Cardiac muscle cell (in vitro differentiated cells and primary cell): Measurements from ENCODE around the gene TAOK2. TPM values are rescaled to one million over a fixed set of nuclear protein-coding genes. Genes with fewer than 3 reads are reported as not detected.

Source experiments
- DNase-seq, 2 donors: peaks; one replicate each; pipeline versions ENCODE4 v3.0.0 to v3.0.0-alpha.2; 2010 to 2017; ENCODE audit warnings: low read depth in 1 of 2, low spot score in 1 of 2
- H3K27ac ChIP-seq: fragments of 200-600 bp; sonication (generic); 2 replicates; pipeline ENCODE4 v1.5.1; 2016
- H3K27me3 ChIP-seq: fragments of 200-600 bp; sonication (generic); 2 replicates; pipeline ENCODE4 v1.6.0; 2016; ENCODE audit warnings: control low read depth
- H3K36me3 ChIP-seq: fragments of 200-600 bp; sonication (generic); 2 replicates; pipeline ENCODE4 v1.5.1; 2016; ENCODE audit warnings: control low read depth
- H3K4me1 ChIP-seq: fragments of 200-600 bp; sonication (generic); 2 replicates; pipeline ENCODE4 v1.8.1; 2017; ENCODE audit warnings: low read depth, mild to moderate bottlenecking, mixed run types
- H3K4me3 ChIP-seq: fragments of 200-600 bp; sonication (generic); 2 replicates; pipeline ENCODE4 v1.5.1; 2016; ENCODE audit warnings: mild to moderate bottlenecking
- H3K9me3 ChIP-seq: fragments of 200-600 bp; sonication (generic); 2 replicates; pipeline ENCODE4 v1.5.1; 2017; ENCODE audit warnings: low read depth, mild to moderate bottlenecking, control low read depth
- polyA plus RNA-seq: library from polyadenylated mRNA; unstranded; fragments of >200 nt; fragmentation: Nextera tagmentation; extraction: Ambion mirVana; gene quantifications from 2 replicates; pipeline ENCODE4 v1.2.1, GENCODE V29; 2016
- total RNA-seq: library from RNA; depleted of rRNA; stranded (reverse); fragments of >200 nt; gene quantifications from 2 replicates; pipeline ENCODE4 v1.2.3, GENCODE V29; 2016
- TF ChIP-seq, protein P1 (sequence below): IDR thresholded peaks from 2 replicates; pipeline ENCODE4 v1.5.1; 2012; ENCODE audit warnings: low read depth, mild to moderate bottlenecking, low read length

TAOK2 gene
- total and polyA plus RNA-seq, 2 experiments from 2014 or later, result 25.8 to 70.9 TPM

DNA sequence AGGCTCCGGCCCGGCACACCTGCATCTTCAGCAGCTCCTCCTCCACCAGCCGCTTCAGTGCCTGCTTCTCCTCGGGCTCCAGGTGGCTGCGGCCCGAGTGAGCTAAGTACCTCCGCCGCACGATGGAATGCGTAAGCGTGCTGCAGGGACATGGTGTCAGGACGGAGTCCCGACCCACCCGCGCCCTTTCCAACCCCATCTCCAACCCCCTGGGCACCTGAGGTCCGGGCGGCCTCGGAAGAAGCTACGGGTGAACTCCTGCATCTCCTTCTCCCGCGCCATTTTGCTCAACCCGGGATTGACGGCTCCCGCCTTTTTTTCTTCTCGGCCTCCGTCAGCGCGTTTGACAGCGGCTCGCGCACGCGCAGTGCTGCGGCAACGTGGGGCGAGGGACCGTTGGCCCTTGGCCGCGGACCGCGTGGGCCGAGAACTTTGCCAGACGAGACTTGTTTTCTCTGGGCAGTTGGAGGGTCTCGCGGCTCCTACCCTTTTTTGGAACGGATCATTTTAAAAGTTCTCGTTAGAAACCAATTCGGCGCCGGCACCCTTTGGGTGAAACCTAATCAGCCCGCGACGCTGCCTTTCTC is 21.7 kb downstream of the TAOK2 start, which contains the start of gene HIRIP3:
TSS of gene HIRIP3 (minus strand) at position 294 of the 587 bp plus-strand sequence. CDS start at position 282, 12 bp downstream.
- Histone ChIP-seq H3K27ac (peak within 1 kb of the TSS; percentile 86), H3K4me3 (peak within 1 kb of the TSS; percentile 84), H3K36me3 (peaks cover 11% of the 10 kb centered on the region), H3K27me3 (no peaks in the 10 kb centered on the region), H3K4me1 (no peaks in the 10 kb centered on the region), H3K9me3 (no peaks in the 10 kb centered on the region)
- TF ChIP-seq, protein P1, sequence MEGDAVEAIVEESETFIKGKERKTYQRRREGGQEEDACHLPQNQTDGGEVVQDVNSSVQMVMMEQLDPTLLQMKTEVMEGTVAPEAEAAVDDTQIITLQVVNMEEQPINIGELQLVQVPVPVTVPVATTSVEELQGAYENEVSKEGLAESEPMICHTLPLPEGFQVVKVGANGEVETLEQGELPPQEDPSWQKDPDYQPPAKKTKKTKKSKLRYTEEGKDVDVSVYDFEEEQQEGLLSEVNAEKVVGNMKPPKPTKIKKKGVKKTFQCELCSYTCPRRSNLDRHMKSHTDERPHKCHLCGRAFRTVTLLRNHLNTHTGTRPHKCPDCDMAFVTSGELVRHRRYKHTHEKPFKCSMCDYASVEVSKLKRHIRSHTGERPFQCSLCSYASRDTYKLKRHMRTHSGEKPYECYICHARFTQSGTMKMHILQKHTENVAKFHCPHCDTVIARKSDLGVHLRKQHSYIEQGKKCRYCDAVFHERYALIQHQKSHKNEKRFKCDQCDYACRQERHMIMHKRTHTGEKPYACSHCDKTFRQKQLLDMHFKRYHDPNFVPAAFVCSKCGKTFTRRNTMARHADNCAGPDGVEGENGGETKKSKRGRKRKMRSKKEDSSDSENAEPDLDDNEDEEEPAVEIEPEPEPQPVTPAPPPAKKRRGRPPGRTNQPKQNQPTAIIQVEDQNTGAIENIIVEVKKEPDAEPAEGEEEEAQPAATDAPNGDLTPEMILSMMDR, result no peak
- DNase-seq, result peak; percentile 83 to 91

DNA sequence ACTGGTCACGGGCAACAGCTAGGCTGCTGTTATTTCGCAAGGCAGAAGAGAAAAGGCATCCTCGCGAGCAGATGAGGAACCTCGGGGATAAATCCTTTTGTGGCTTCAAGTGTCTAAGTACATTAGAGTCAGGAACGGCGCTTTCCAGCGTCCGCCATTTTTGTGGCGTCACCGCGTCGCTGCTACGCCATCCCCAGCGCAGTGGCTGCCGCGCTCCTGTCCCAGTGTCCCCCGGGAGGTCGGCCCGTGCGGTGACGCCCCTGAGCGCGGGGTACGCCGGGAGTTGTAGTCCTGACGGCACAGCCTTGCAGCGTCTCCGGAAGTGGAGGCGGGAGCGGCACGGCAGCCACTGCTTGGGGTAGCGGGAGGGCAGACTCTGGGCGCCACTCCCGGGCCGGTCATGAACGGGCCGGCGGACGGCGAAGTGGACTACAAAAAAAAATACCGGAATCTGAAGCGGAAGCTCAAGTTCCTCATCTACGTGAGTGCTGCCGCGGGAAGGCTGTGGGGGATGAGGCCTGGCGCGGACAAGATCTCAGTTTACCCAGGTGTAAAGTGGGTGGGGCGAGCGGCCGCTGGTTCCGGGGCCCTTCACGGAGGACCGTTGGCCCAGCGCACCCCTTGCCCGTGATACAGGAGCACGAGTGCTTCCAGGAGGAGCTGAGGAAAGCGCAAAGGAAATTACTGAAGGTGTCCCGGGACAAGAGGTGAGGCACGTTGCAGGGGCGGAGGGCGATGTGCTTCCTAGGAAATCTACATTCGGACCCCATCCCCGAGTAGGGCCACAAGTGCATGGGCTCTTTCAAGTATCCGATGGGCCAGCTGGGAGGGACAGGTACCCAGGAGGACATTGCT is 22.5 kb downstream of the TAOK2 start, which contains the start of gene INO80E:
TSS of gene INO80E (plus strand) at position 331 of the 855 bp plus-strand sequence. CDS start at position 401, 70 bp downstream.
- peaks cover 6% of the 10 kb centered on the region for H3K36me3 ChIP-seq
- peak; percentile 96 to 97 for DNase-seq
- TF ChIP-seq, protein P1, result no peak
- H3K4me3 ChIP-seq, result peak within 1 kb of the TSS; percentile 84
- no peaks in the 10 kb centered on the region for H3K4me1 ChIP-seq
- peak within 1 kb of the TSS; percentile 86 for H3K27ac ChIP-seq
- no peaks in the 10 kb centered on the region for H3K27me3 ChIP-seq
- H3K9me3 ChIP-seq, result no peaks in the 10 kb centered on the region

DNA sequence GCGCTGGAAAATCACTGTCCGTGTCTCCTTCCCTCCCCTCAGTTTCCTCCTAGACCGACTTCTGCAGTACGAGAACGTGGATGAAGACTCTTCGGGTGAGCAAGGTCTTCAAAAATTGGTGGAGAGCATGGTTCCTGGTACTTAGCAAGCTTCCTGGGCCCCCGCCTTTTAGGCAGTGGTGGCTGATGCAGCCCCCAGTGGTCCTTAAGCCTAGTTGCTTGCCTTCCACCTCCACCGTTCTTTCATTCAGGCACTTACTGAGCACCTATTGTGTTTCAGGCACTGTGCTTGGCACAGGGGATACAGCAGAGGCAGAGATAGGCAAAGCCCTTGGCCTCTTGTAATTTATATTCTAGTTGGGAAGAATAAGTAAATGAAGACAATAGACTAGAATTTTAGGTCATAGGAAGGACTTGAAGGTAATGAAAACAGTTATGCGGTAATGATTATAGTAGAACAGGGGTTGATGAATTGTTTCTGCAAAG is 23.1 kb downstream of the TAOK2 start:
- H3K27ac ChIP-seq, result no peak overlapping the region

DNA sequence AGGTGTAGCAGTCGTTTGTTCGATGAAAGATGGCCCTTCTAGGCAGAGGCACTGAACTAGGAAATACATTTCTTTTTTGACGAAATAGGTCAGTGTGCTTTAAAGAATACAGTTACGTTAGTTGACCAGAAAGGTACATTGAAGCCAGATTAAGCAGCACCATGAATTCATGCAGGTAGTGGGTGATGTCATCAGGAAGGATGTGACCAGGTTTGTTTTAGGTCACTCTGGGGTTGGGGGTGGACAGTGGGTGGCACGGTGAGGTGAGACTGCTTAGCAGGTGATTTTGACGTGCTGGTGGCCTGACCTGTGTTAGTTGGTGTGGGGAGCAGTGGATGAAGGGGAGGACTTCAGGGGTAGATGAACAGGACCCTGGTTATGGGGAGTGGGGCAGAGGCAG is 25.9 kb downstream of the TAOK2 start:
- Histone ChIP-seq H3K4me3 (no peak overlapping the region), H3K9me3 (no peaks in the 10 kb centered on the region), H3K4me1 (no peaks in the 10 kb centered on the region), H3K36me3 (no peaks in the 10 kb centered on the region), H3K27ac (no peak overlapping the region), H3K27me3 (no peaks in the 10 kb centered on the region)
- TF ChIP-seq, protein P1, result no peak
- DNase-seq, result no peak

More for the DNA sequence above, 23.1 kb downstream of the TAOK2 start:
- H3K4me3 ChIP-seq, result peak overlapping the region; percentile 84
- H3K27me3 ChIP-seq, result no peaks in the 10 kb centered on the region
- DNase-seq, result peak in 1 of 2 donors; percentile 8
- no peaks in the 10 kb centered on the region for H3K9me3 ChIP-seq
- no peaks in the 10 kb centered on the region for H3K4me1 ChIP-seq
- TF ChIP-seq, protein P1, result no peak
- peaks cover 5% of the 10 kb centered on the region for H3K36me3 ChIP-seq

DNA sequence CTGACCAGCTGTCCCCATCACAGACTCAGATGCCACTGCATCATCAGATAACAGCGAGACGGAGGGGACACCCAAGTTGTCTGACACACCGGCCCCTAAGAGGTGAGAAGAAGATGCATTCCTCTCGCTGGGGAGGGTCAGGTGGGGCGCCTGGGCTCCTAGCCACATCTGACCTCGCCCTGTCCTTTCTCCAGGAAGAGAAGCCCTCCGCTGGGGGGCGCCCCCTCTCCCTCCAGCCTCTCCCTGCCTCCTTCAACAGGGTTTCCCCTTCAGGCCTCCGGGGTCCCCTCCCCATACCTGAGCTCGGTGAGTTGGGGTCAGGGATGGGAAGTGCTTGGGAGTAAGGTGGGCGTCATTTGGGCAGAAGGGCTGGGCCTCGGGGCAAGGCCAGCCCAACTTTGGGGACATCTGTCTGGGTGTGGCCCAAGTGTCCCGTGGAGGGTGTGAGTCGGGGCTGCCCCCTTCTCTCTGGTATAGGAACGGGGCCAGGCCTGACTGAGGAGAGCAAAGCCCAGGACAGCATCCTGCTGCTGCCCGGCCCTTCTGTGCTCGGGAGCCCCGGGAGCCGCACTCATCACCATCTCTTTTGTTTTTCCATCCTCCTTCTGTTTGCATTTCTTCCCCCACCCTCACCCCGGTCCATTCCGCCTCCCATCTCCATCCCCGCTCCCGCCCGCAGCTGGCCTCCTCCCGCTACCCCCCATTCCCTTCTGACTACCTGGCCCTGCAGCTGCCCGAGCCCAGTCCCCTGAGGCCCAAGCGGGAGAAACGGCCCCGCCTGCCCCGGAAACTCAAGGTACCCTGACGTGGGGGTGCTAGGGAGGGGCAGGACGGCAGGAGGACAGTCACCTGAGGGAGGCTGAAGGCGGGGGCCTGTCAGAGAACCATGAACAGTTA is 27.3 kb downstream of the TAOK2 start:
- no peak overlapping the region for H3K4me3 ChIP-seq
- no peaks in the 10 kb centered on the region for H3K36me3 ChIP-seq
- no peaks in the 10 kb centered on the region for H3K9me3 ChIP-seq
- TF ChIP-seq, protein P1, result no peak
- no peak overlapping the region for H3K27ac ChIP-seq
- no peaks in the 10 kb centered on the region for H3K4me1 ChIP-seq
- DNase-seq, result no peak
- H3K27me3 ChIP-seq, result no peaks in the 10 kb centered on the region
